ENCODE data around the gene ARSG. TPM values are rescaled to one million over a fixed set of nuclear protein-coding genes. Genes with fewer than 3 reads are reported as not detected.

ARSG gene
- total and polyA plus RNA-seq, 2 of the 4 experiments (the other 2 are of a cell fraction): 2.9 to 3.0 TPM

GRCh38 chr17:68397108-68397536 is 105.8 kb downstream of the ARSG start (continued):
- TF ChIP-seq MAZ (IDR thresholded peaks at IDR 0.05; ENCODE audit: borderline replicate concordance, low read depth, low read length) (no peak), CEBPB (IDR thresholded peaks at IDR 0.05; ENCODE audit: low read depth, low read length) (no peak), POLR2A (IDR thresholded peaks at IDR 0.05; ENCODE audit: low read depth, low read length) (no peak), NFE2L2 (IDR thresholded peaks at IDR 0.05; ENCODE audit: low read depth, low read length) (no peak), FOS (IDR thresholded peaks at IDR 0.05; ENCODE audit: low read depth, low read length) (no peak)

Measured in IMR-90 (cell line).